Activated naive CD4-positive, alpha-beta T cell treated with anti-CD3 and anti-CD28 coated beads, Interleukin-2, amount 50 U/mL, for 24 hours (primary cell): Measurements from ENCODE around the gene ZNF525.
A peak's percentile ranks its signal among the peaks of the same experiment; 100 is the strongest.

Source experiments
- H3K27ac Mint-ChIP-seq: one replicate; pipeline ENCODE4 v1.8.0; 2021; ENCODE audit warnings: mild to moderate bottlenecking, mixed read lengths
- H3K27me3 Mint-ChIP-seq: one replicate; pipeline ENCODE4 v1.8.0; 2021; ENCODE audit warnings: mixed read lengths
- H3K36me3 Mint-ChIP-seq: one replicate; pipeline ENCODE4 v1.8.0; 2021; ENCODE audit warnings: mixed read lengths
- H3K4me1 Mint-ChIP-seq: one replicate; pipeline ENCODE4 v1.8.0; 2021; ENCODE audit warnings: mixed read lengths
- H3K4me3 Mint-ChIP-seq: one replicate; pipeline ENCODE4 v1.8.0; 2021; ENCODE audit warnings: mild to moderate bottlenecking, mixed read lengths
- H3K9me3 Mint-ChIP-seq: one replicate; pipeline ENCODE4 v1.8.0; 2021; ENCODE audit warnings: mixed read lengths

The ZNF525 gene

GRCh38 chr19:53431399-53432087 lies 66.0 kb downstream of the ZNF525 start, which contains the start of gene ZNF761:
Gene ZNF761, plus strand, starts transcription at chr19:53431984. Its CDS starts 15,285 bp downstream, at chr19:53447269.
- Mint-ChIP-seq H3K9me3 (no peaks in the 10 kb centered on the region), H3K27ac (peak within 1 kb of the TSS; percentile 95), H3K4me1 (peaks cover 46% of the 10 kb centered on the region), H3K27me3 (no peaks in the 10 kb centered on the region), H3K36me3 (peaks cover 24% of the 10 kb centered on the region), H3K4me3 (peak within 1 kb of the TSS; percentile 91)

- Mint-ChIP-seq H3K36me3 (peaks cover 28% of the 10 kb centered on the region), H3K27me3 (no peaks in the 10 kb centered on the region), H3K4me1 (peaks cover 46% of the 10 kb centered on the region), H3K9me3 (no peaks in the 10 kb centered on the region), H3K27ac (peak overlapping the region; percentile 95), H3K4me3 (peak overlapping the region; percentile 91)
Measured at GRCh38 chr19:53432088-53432661, 66.7 kb downstream of the ZNF525 start.
